Smooth muscle cell (in vitro differentiated cells): ENCODE results near the gene ZNF433. TPM values are rescaled to one million over a fixed set of nuclear protein-coding genes. Genes with fewer than 3 reads are reported as not detected.

Experiments
- DNase-seq: peaks from one replicate; lab custom pipeline; 2025; ENCODE audit not compliant: unreplicated experiment; lab: John Stamatoyannopoulos, UW
- H2AFZ ChIP-seq: fragments of 200-600 bp; sonication (generic); 2 replicates; pipeline ENCODE4 v1.6.0; 2016; ENCODE audit warnings: antibody characterized with exemption, low read depth, mild to moderate bottlenecking
- H3F3A ChIP-seq: fragments of 200-600 bp; sonication (generic); 2 replicates; pipeline ENCODE4 v1.6.0; 2017; ENCODE audit warnings: antibody characterized with exemption, low read depth
- H3K27ac ChIP-seq: fragments of 200-600 bp; sonication (generic); 2 replicates; pipeline ENCODE4 v1.5.1; 2016; ENCODE audit warnings: low read depth, mild to moderate bottlenecking
- H3K27me3 ChIP-seq: fragments of 200-600 bp; sonication (generic); 2 replicates; pipeline ENCODE4 v1.6.1; 2016; ENCODE audit warnings: low read depth, mild to moderate bottlenecking
- H3K36me3 ChIP-seq: fragments of 200-600 bp; sonication (generic); 2 replicates; pipeline ENCODE4 v1.5.1; 2016; ENCODE audit warnings: low read depth
- H3K4me1 ChIP-seq: fragments of 200-600 bp; sonication (generic); 2 replicates; pipeline ENCODE4 v1.5.1; 2016; ENCODE audit warnings: low read depth
- H3K4me2 ChIP-seq: fragments of 200-600 bp; sonication (generic); 2 replicates; pipeline ENCODE4 v1.6.0; 2016; ENCODE audit warnings: mild to moderate bottlenecking
- H3K4me3 ChIP-seq: fragments of 200-600 bp; sonication (generic); 2 replicates; pipeline ENCODE4 v1.5.1; 2016; ENCODE audit warnings: mild to moderate bottlenecking
- H3K79me2 ChIP-seq: fragments of 200-600 bp; sonication (generic); 2 replicates; pipeline ENCODE4 v1.6.0; 2016; ENCODE audit warnings: low read depth, mild to moderate bottlenecking
- H3K9ac ChIP-seq: fragments of 200-600 bp; sonication (generic); 2 replicates; pipeline ENCODE4 v1.6.0; 2016; ENCODE audit warnings: low read depth
- H3K9me3 ChIP-seq: fragments of 200-600 bp; sonication (generic); replicated peaks from 2 replicates; pipeline ENCODE4 v1.5.1; 2016; ENCODE audit warnings: low read depth
- H4K20me1 ChIP-seq: fragments of 200-600 bp; sonication (generic); 2 replicates; pipeline ENCODE4 v1.6.0; 2016; ENCODE audit warnings: low read depth
- CTCF ChIP-seq: fragments of 200-600 bp; sonication (generic); IDR thresholded peaks from 2 replicates; pipeline ENCODE4 v1.5.1; 2017; ENCODE audit warnings: borderline replicate concordance, mild to moderate bottlenecking, antibody characterized with exemption; ENCODE audit not compliant: insufficient read depth, poor library complexity, severe bottlenecking
- WGBS: methylation state at CpG from one replicate; pipeline ENCODE4 v1.1.7; 2016; ENCODE audit warnings: low lambda C conversion rate; 5-methylcytosine and 5-hydroxymethylcytosine counted together
- polyA plus RNA-seq: library from polyadenylated mRNA; unstranded; fragments of >200 nt; fragmentation: Nextera tagmentation; extraction: Ambion mirVana; gene quantifications from 2 replicates; pipeline ENCODE4 v1.2.1, GENCODE V29; 2016
- total RNA-seq: library from RNA; depleted of rRNA; stranded (reverse); fragments of >200 nt; gene quantifications from 2 replicates; pipeline ENCODE4 v1.2.3, GENCODE V29; 2014

Gene ZNF433
- total and polyA plus RNA-seq, 2 experiments from 2014 or later: 2.6 to 10.2 TPM

GRCh38 chr19:12015753-12016116 is 19.7 kb downstream of the ZNF433 start:
- H3K9ac ChIP-seq: no peak overlapping the region
- WGBS: 78% methylated on average over 2 of the region's 2 CpGs
- no peak for DNase-seq
- peaks cover 60% of the 10 kb centered on the region for H3K9me3 ChIP-seq
- H4K20me1 ChIP-seq: no peaks in the 10 kb centered on the region
- TF ChIP-seq CTCF: no peak
- H3F3A ChIP-seq: peaks cover 11% of the 10 kb centered on the region
- no peaks in the 10 kb centered on the region for H3K27me3 ChIP-seq
- no peaks in the 10 kb centered on the region for H3K79me2 ChIP-seq
- H3K4me2 ChIP-seq: no peak overlapping the region
- peaks cover 54% of the 10 kb centered on the region for H3K36me3 ChIP-seq
- no peak overlapping the region for H2AFZ ChIP-seq
- no peaks in the 10 kb centered on the region for H3K4me1 ChIP-seq
- H3K27ac ChIP-seq: no peak overlapping the region
- no peak overlapping the region for H3K4me3 ChIP-seq

GRCh38 chr19:12015015-12015752 is 20.3 kb downstream of the ZNF433 start:
- H3K4me1 ChIP-seq: no peaks in the 10 kb centered on the region
- H3K36me3 ChIP-seq: peaks cover 54% of the 10 kb centered on the region
- no peak overlapping the region for H3K4me2 ChIP-seq
- peak overlapping the region; percentile 9 for H3K4me3 ChIP-seq
- 98% methylated on average over 9 of the region's 9 CpGs for WGBS
- no peak overlapping the region for H3K27ac ChIP-seq
- peaks cover 11% of the 10 kb centered on the region for H3F3A ChIP-seq
- H3K79me2 ChIP-seq: no peaks in the 10 kb centered on the region
- no peak overlapping the region for H3K9ac ChIP-seq
- no peaks in the 10 kb centered on the region for H3K27me3 ChIP-seq
- H3K9me3 ChIP-seq: peaks cover 60% of the 10 kb centered on the region
- no peak for DNase-seq
- TF ChIP-seq CTCF: no peak
- H2AFZ ChIP-seq: no peak overlapping the region
- no peaks in the 10 kb centered on the region for H4K20me1 ChIP-seq

- H3K9me3 ChIP-seq: no peaks in the 10 kb centered on the region
- no peak for DNase-seq
- no peaks in the 10 kb centered on the region for H3F3A ChIP-seq
- no peaks in the 10 kb centered on the region for H4K20me1 ChIP-seq
- H3K36me3 ChIP-seq: no peaks in the 10 kb centered on the region
- H3K79me2 ChIP-seq: peaks cover 4% of the 10 kb centered on the region
- TF ChIP-seq CTCF: no peak
- no peak overlapping the region for H3K27ac ChIP-seq
- no peak overlapping the region for H3K4me3 ChIP-seq
- no peaks in the 10 kb centered on the region for H3K4me1 ChIP-seq
- H2AFZ ChIP-seq: no peak overlapping the region
- WGBS: 91% methylated on average over 9 of the region's 9 CpGs
- H3K9ac ChIP-seq: no peak overlapping the region
- no peak overlapping the region for H3K4me2 ChIP-seq
- H3K27me3 ChIP-seq: no peaks in the 10 kb centered on the region
These were observed 35.1 kb downstream of the ZNF433 start for GRCh38 chr19:12000152-12000981.
